HG02759 (cell line): Measurements from ENCODE around the gene SH2D7.

Experiments
- ATAC-seq: cut with Tn5 transposase; IDR thresholded peaks from one replicate; pipeline ENCODE4 v1.9.1; 2021; ENCODE audit warnings: mild to moderate bottlenecking, moderate library complexity; ENCODE audit not compliant: unreplicated experiment

The SH2D7 gene

DNA sequence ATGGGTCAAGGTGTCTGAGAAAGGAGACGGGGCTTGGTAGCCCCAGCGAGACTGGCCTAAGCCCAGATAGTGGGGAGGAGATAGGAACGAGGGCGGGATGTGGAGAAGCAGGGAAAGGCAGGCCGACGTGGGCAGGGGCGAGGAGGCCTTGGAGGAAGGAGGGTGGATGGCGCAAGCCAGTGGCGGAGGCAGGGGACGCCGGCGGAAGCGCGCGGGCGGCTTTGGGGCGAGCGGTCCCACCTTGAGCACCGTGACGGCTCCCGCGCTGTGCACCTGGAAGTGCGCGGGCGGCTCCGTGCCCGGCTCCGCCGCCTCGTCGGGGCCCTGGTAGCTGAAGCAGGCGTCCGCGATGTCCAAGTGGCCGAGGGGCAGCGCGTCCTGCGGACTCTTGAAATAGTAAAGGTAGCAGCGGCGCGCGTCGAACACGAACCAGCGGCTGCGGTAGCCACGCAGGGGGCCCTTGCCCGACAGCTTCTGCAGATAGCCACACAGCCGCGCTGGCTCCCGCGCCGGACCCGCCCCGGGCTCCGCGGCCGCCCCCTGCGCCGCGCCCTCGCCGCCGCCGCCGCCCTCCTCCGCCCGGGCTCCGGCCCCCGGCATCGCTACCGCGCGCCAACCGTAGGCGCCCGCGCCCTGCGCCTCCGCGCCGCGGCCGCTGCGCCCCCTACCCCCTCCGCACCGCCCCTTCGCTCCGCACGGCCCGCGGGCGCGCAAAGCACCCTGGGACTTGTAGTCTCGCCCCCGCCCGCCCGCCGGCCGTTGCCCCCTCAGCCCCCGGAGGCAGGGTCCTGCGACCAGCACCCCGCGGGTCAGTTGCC, 15.1 kb upstream of the SH2D7 start, which contains the start of gene TBC1D2B:
Gene TBC1D2B (minus strand): TSS at position 659 of the 818 bp plus-strand sequence. CDS start 59 bp downstream, at position 600.
- peak; percentile 79 for ATAC-seq

DNA sequence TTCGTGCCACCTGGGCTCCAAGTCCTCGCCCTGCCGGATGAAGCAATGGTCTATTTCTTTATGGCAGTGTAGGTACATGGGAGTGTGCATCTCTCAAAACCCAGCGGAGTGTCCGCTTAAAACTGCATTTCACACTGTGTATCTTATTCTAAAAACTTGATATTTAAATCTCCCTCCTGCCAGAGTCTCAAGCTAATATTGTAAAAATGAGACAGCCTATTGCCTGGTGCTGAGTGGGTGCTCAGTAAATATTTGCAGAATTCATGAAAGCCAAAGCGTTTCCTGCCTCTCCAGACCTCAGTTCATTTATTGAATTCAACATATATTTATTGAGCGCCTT, 14.5 kb upstream of the SH2D7 start:
- ATAC-seq, result no peak

DNA sequence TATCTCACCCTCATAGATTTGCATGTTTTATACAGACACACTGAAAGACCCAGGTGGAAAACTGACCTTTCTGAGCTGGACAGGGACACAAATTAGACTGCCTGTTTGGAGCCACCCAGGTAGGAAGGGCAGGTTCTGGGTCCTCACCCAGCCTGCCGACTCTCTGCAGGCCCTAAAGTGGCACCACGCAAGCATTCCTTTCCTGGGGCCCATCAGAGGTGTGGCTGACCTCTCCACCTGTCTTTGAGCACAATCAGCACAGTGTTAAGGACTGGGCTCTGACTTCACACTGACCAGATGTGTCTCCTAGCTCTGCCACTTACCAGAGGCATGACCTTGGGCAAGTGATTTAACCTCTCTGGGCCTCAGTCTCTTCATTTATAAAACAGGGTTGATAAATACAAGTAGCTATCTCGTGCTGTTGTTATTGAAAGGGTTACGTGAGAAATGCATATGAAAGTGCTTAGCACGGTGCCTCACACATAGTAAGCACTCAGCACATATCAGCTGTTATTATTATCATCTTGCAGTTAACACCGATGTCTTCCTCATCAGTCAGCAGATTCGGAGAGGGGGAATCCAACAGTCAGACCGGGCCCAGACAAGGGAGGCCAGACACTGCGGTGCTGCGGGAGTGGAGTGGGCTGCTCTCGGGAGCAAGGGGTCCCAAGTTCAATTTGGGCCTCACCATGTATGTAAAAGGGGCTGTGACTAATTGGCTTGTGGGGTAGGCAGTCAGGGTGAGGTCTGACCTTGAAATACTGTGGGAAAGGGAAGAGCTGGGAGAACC, 12.9 kb upstream of the SH2D7 start:
- no peak for ATAC-seq

DNA sequence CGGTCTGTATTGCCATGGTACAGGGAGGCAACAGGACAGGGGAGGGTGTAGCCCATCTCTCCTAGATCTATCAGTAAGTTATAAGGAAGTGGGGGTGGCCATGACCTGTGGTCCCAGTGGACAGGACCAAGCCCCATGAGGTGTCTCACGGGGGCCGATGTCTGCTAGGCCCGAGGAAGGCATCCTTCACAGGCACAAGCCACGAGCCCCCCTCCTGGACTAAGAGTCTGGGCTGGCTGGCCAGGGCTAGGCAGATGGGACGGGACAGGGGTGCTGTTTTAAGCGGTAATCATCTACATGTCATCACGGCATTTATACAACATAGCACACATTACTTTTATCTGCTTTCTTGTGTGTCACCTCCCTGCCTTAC, 12.3 kb upstream of the SH2D7 start:
- ATAC-seq, result no peak

DNA sequence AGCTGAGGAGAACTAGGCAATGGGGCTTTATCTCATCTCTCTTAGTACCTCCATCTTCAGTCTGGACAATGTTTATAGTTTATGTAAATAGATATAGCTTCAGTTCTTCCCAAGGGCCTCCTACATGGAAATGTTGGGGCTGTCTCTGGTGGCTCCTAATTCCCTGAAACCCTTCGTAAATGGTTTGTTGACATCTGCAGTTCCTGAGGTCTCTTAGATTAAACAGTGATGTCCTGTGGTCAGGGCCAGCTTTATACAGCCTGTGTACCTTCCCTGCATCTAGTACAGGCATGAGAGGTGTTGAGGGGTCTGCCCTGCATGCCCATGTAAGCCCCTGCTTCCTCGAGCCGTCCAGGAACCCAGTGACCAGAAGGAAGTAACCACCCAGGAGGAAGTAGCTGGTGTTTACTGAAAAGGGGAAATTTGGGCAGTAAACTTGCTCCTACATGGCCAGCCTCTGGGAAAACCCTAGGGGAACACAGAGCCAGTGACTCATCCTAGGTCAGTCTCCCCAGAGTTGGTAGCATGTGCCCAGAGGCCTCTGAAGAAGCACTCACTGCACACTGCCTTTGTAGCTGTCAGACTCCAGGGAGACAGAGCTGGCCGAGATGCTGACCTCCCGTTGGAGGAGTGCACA, 10.1 kb upstream of the SH2D7 start:
- ATAC-seq, result no peak

DNA sequence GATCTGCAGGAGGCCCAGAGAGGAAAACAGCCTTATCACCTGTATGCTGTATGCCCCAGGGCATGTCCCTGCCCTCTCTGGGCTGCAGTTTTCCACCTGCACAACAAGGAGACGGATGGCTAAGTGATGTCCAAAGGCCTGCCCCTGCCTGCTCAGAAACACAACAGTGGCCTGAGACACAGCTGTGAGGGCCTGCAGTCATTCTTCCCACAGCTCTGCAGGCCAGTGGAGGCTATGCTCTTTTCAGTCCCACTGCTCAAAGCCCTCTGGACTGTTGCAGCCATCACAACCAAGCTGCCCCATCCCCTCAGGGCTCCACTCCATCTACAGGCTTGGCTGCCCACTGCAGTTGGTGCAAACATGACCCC, 9.6 kb upstream of the SH2D7 start:
- ATAC-seq, result no peak

DNA sequence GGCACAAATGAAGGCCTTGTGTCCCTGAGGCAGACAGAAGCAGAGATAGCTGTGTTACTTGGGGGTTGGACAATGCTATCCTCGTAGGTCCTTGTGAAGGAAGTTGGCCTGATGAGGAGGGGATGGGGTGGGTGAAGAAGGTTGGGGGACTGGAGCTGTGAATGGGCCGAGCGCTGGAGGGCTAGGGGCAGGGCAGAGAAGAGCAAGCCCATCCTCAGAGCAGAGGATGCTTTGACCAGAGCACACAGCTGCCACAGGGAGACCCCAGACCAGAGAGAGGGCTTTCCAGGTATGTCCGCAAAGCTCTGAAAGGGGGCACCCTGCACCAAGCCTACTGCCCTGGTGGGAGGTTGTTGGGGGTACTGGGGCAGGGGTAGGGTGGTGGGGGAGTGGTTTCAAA, 9.2 kb upstream of the SH2D7 start:
- ATAC-seq, result no peak

DNA sequence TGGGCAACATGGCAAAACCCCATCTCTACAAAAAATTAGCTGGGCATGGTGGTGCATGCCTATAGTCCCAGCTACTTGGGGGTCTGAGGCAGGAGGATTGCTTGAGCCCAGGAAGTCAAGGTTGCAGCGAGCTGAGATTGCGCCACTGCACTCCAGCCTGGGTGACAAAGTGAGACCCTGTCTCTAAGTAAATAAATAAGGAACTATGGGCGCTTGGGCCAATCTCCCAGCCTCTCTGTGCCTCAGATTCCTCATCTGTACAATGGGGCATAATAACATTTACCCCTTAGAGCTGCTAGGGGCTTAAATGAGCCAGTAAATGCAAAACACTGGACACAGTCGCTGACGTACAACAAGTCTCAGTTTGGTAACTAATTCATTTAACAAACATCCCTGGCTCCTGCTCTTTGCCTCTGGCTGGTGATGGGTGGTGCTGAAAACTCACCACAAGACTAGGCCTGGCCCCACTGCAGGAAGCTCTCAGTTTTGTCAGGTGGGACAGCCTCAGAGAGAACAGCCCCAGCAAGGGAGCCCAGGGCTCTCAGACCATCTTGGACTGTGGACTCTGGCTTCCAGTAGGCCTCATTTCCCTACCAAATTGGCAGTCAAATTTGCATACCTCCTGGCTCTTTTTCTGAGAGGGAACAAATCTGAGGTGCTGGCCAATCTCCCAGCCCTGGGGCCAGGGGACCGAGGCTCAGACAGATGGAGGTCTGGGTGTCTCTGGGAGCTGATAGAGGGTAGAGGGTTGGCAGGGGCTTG, 8.5 kb upstream of the SH2D7 start:
- no peak for ATAC-seq

DNA sequence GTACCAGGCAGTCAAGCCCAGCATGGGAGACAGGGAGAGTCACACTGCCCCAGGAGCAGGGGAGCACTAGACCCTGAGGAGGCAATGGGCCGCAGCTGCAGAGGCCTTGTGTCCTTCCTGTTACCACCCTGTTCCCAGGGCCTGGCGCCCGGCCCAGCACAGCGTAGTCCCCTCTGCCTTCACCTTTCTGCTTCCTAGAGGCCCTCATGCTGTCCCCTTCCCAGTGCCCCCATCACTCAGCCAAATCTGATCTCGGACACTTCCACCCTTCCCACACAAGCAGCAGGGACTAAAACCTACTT, 8.0 kb upstream of the SH2D7 start:
- ATAC-seq, result no peak

DNA sequence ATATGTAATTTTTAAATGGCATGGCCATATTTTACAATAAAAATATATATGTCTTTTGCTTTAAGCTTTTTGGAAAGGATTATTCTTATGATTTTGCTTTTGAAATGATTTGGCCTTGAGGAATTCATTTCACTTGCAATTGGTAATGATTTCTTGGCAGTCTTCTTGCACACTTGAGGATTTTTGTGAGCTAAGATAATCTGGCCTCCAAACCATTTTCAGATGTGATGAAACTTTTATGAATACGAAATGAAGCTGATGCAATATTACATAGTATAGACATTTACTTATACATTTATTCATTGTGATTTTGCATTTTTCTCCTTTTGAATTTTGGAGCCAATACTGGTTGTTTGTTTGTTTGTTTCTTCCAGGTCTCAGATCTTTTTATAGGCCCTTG, 6.4 kb upstream of the SH2D7 start:
- no peak for ATAC-seq

DNA sequence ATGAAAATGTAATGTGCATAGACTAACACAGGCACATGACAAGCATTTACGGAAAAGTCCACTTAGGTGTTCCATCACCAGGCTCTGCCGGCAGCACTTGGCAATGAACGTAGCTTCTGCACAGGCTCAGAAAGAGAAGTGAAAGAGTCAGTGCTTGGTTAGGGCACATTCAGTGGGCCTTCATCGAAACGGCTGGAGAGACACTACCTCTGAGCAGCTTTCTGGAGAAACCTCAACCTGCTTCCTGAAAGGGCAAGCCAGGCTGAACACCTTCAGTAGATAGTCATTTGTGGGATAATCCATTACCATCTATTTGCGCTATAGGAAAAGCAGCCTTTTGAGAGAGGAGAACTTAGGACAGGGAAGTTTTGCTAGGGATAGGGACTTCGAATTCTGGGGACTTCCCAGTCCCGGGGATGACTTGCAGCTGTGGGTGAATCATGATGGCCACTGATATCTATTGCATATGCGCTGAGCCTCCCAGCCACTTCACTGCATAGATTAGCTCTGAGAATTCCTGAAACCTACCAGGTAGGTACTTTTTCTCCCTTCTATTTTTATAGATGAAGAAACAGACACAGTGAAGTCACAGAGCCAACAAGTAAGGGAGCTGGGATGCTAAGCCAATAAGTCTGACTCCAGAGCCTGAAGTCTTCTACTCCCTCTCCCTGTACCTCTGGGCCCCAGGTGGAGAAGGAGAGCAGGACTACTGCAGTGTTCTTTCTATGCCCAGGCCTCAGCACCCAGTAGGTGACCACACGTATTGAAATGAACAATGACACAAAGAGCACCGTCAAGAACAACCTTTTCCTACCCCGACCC, 4.2 kb upstream of the SH2D7 start:
- peak; percentile 73 for ATAC-seq

DNA sequence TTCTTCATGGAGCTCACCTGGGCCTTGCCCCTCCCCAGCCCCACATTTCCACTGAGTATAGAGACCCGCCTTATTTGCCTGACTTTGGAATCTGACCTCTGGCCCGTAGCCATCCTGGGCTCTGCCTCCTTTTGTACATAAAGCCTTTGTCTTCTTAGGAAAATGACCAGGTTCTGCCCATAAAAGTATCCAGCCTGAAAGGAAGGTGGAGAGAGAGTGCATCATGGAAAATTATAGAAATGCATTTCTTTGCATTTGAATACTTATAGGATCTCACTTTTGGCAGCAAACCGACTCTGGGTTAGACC, 3.6 kb upstream of the SH2D7 start:
- no peak for ATAC-seq

DNA sequence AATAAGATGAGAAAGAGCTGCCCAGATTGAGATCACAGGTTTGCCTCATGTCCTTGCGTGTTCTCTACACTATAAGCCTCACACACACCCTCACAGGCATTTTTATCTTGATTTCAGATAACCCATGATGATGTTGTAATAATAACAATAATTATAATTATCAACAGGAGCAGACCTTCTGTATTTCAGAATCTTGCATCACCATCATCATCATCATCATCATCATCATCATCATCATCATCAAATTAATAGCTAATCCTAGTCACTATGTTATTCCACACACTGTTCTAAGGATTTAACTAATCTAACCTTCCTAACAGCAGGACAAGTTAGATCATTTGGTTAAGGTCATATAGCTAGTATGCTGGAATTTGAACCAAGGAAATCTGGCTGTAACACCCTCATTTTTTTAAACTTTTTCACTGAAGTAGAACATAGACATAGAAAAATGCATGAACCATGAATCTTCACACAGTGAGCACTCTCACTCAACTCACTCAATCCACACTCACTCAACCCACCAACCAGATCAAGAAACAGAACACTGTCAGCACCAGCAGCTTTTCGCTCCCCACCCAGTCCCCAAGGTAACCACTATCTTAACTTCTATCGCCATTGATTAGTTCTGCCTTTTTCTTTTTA, 1.8 kb upstream of the SH2D7 start:
- ATAC-seq, result no peak

DNA sequence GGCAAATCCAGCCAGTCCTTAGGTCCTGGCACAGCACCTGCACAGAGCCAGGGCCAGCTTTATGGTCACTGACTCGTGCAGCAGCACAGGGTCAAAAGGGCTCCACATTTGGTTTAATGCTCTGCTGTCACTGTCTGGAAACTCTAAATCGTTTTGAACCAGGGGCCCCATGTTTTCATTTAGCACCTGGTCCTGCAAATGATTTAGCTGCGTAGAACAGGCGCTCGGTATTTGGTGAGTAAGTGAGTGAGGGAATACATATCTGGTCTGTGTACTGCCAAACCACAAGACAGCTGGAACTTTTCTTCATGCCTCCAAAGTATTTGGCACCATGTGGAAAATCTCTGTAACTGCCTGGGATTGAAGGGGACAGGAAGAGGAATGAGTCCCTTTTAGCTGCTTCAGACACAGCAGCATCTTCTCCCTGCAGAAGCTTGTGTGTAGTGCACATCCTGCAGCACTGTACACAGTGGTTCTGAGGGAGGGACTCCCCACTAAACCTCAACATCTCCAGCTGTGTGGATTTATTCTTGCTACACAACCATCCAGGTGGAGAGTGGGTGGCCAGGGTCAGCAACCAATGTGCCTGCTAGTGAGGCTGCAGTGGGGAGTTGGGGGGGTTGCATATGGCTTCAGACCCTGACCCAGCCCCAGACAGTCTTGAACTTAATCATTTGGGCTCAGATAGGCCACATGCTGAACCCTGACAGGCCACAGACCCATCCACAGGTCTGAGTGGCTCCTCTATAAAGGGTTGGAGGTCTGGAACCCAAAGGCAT, 1.1 kb downstream of the SH2D7 start:
- ATAC-seq, result no peak

DNA sequence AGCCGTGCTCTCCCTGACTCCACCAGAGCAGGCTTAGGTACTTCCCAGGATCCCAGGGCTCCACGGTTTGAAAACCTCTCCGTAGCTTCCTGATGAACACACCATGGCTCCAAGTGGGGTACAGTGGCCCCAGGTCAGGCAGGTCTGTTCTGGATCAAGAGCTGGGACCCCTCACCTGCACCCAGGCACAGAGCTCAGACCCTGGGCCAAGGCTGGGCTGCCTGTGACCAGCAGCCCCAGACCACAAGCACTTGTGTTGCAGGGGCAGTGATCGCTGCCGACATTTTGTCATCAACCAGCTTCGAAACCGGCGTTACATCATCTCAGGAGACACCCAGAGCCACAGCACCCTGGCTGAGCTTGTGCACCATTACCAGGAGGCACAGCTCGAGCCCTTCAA, 5.3 kb downstream of the SH2D7 start:
- no peak for ATAC-seq

DNA sequence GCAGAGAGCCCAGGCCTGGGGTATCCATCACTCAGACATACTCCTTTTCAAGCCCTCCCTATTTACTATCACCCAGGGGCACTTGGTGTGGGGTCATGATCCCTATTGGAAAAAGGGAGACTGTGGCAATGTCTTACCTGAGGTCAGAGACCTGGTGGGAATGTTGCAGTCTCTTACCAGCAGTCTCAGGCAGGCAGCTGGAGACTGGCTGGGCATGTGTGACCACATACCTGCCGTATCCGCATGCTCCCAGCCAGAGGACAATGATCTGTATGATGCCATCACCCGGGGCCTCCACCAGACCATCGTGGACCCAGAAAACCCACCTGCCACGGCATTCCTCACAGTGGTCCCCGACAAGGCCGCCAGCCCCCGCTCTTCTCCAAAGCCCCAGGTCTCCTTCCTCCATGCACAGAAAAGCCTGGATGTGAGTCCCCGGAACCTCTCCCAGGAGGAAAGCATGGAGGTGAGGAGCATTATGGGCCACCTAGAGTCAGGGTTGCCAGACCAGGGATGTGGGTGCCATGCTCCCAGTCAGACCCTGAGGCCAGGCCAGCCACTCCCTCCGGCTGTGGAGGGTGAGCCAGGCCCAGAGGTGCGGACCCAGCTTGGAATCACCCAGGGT, 5.9 kb downstream of the SH2D7 start:
- ATAC-seq, result no peak

DNA sequence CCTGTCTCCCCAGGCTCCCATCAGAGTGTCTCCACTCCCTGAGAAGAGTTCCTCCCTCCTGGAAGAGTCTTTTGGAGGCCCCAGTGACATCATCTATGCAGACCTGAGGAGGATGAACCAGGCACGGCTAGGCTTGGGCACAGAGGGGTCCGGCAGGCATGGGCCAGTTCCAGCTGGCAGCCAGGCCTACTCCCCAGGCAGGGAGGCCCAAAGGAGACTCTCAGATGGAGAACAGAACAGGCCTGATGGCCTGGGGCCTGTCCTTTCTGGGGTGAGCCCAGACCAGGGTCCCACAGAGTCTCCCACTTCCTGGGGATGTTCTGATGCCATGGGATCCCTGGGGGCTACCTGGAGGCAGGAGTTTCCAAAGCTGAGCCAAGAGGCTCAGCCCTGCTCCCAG, 8.5 kb downstream of the SH2D7 start:
- ATAC-seq, result no peak

DNA sequence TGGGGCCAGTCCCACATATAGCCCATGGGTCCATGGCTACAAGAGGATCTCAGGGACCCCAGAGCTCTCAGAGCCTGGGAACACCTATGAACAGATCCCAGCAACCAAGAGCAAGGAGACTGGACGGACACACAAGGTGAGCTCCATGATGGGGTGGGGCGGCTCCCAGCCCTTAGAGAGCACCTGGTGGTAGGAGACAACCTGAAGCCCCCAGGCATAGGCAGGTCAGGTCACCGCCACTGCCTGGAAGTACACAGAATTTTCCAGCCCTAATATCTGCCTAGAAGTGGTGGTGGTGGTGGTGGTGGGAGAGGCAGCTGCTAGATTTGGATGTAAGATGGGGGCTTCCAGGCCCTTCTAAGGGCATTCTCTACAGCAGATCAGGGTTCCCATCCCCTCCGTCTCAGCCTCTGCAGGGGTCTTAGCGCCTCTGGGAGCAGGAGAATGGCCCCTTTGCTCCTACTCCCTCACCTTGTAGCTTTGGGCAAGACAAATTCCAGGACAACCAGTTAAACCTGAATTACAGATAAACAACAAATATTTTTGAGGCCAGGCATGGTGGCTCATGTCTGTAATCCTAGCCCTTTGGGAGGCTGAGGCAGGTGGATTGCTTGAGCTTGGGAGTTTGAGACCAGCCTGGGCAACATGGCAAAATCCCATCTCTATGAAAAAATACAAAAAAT, 9.2 kb downstream of the SH2D7 start:
- ATAC-seq, result no peak

DNA sequence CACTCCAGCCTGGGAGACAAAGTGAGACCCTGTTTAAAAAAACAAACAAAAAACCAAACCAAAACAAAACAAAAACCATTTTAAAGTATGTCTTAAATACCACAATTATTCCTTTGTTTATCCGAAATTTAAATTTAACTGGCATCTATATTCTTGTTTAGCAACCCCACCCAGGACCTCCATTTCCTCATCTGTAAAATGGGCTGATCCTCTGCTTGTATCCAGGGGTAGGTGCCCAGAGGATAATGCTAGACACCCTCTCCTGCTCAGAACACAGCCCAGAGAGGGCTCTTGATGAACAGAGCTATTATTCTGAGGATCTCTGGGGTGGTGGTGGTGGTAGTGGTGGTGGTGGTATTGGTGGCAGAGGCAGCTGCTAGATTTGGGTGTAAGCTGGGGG, 9.8 kb downstream of the SH2D7 start:
- no peak for ATAC-seq
